Measurements from ENCODE around the gene IQCM. TPM values are rescaled to one million over a fixed set of nuclear protein-coding genes. Genes with fewer than 3 reads are reported as not detected.

The IQCM gene
- total RNA-seq, 1 experiment from 2014 or later, result not detected

DNA sequence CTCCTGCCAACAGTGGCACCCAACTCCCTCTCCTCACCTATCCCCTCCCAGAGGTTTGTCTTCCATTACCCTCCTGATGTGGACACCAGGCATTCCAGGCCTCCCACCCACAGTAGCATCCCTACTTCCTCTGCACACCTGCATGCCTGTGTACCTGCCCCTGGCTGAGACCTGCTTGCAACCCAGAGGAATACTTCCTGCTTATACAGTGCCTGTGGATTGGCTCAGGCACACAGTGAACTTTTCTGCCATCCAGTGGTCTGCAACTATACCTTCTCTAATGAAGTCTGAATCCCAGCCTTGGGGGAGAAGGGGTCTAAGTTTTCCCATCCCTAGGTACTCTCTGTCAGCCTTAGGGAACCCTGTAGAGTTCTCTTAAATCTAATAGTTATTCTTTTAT, 169.9 kb downstream of the IQCM start:
- H3K4me3 ChIP-seq (ENCODE audit: low read depth, low read length), result no peak overlapping the region
- BruUV-seq (replicated peaks), result no TSS peak

DNA sequence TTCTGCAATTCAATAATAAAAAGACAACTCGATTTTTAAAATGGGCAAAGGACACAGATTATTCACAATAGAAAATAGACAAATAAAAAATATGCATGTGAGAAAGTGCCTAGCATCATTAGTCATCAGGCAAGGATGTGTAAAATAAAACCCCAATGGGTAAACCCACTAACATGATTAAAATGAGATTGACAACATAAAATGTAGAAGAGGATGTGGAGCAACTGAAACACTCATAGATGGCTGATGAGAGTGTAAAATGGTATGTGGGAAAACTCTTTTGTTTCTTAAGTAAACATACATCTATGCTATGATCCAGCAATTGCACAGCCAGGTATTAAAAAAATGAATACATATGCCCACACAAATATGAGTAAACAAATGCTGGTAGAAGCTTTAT, 177.6 kb downstream of the IQCM start:
- POLR2A ChIA-PET, result no interaction called here
- Mint-ChIP-seq H3K27ac (ENCODE audit: unreplicated experiment) (no peak overlapping the region), H3K27me3 (ENCODE audit: insufficient read depth, unreplicated experiment) (peaks cover 6% of the 10 kb centered on the region), H3K4me3 (ENCODE audit: unreplicated experiment) (no peak overlapping the region), H3K36me3 (ENCODE audit: insufficient read depth, unreplicated experiment) (no peaks in the 10 kb centered on the region), H3K9me3 (ENCODE audit: unreplicated experiment) (no peaks in the 10 kb centered on the region), H3K4me1 (ENCODE audit: low read depth, unreplicated experiment) (no peaks in the 10 kb centered on the region)
- TF ChIP-seq, protein P1, sequence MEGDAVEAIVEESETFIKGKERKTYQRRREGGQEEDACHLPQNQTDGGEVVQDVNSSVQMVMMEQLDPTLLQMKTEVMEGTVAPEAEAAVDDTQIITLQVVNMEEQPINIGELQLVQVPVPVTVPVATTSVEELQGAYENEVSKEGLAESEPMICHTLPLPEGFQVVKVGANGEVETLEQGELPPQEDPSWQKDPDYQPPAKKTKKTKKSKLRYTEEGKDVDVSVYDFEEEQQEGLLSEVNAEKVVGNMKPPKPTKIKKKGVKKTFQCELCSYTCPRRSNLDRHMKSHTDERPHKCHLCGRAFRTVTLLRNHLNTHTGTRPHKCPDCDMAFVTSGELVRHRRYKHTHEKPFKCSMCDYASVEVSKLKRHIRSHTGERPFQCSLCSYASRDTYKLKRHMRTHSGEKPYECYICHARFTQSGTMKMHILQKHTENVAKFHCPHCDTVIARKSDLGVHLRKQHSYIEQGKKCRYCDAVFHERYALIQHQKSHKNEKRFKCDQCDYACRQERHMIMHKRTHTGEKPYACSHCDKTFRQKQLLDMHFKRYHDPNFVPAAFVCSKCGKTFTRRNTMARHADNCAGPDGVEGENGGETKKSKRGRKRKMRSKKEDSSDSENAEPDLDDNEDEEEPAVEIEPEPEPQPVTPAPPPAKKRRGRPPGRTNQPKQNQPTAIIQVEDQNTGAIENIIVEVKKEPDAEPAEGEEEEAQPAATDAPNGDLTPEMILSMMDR (IDR thresholded peaks at IDR 0.05; ENCODE audit: insufficient read depth in 1 of 2, low read depth in 1 of 2, low read length in 1 of 2, severe bottlenecking in 1 of 2, unreplicated experiment in 1 of 2), result no peak
- Histone ChIP-seq H3K4me3 (ENCODE audit: low read depth, low read length) (no peak overlapping the region), H3K4me1 (no peaks in the 10 kb centered on the region), H3K36me3 (ENCODE audit: control insufficient read depth, insufficient read depth, low read length) (no peaks in the 10 kb centered on the region), H3K27me3 (replicated peaks; ENCODE audit: control insufficient read depth, insufficient read depth, low read length) (no peaks in the 10 kb centered on the region), H3K9me3 (no peaks in the 10 kb centered on the region)
- intact Hi-C loops (cut with micrococcal nuclease; ENCODE audit: unreplicated experiment), result no loop called here
- no TSS peak for BruUV-seq (replicated peaks)
- CTCF ChIA-PET, result no interaction called here
- DNase-seq, result no peak

More for the DNA sequence above, 169.9 kb downstream of the IQCM start:
- no peaks in the 10 kb centered on the region for H3K27me3 ChIP-seq (replicated peaks; ENCODE audit: control insufficient read depth, insufficient read depth, low read length)
- no peaks in the 10 kb centered on the region for H3K4me1 Mint-ChIP-seq (ENCODE audit: low read depth, unreplicated experiment)
- no peaks in the 10 kb centered on the region for H3K9me3 ChIP-seq
- no peaks in the 10 kb centered on the region for H3K9me3 Mint-ChIP-seq (ENCODE audit: unreplicated experiment)
- intact Hi-C loops (cut with micrococcal nuclease; ENCODE audit: unreplicated experiment), result loop anchor here (1.0 to 10.0 kb wide), 2 partner anchors 249 to 274 kb away; no protein-coding TSS in a partner anchor
- H3K36me3 ChIP-seq (ENCODE audit: control insufficient read depth, insufficient read depth, low read length), result no peaks in the 10 kb centered on the region
- DNase-seq, result peak in 1 of 2 experiments; percentile 7
- H3K4me1 ChIP-seq, result no peaks in the 10 kb centered on the region
- H3K27me3 Mint-ChIP-seq (ENCODE audit: insufficient read depth, unreplicated experiment), result peaks cover 3% of the 10 kb centered on the region
- TF ChIP-seq, protein P1 (IDR thresholded peaks at IDR 0.05; ENCODE audit: insufficient read depth in 1 of 2, low read depth in 1 of 2, low read length in 1 of 2, severe bottlenecking in 1 of 2, unreplicated experiment in 1 of 2), result peak in 1 of 2 experiments; percentile 23
- POLR2A ChIA-PET, result no interaction called here
- H3K4me3 Mint-ChIP-seq (ENCODE audit: unreplicated experiment), result no peak overlapping the region
- CTCF ChIA-PET, result no interaction called here
- no peaks in the 10 kb centered on the region for H3K36me3 Mint-ChIP-seq (ENCODE audit: insufficient read depth, unreplicated experiment)
- H3K27ac Mint-ChIP-seq (ENCODE audit: unreplicated experiment), result no peak overlapping the region

DNA sequence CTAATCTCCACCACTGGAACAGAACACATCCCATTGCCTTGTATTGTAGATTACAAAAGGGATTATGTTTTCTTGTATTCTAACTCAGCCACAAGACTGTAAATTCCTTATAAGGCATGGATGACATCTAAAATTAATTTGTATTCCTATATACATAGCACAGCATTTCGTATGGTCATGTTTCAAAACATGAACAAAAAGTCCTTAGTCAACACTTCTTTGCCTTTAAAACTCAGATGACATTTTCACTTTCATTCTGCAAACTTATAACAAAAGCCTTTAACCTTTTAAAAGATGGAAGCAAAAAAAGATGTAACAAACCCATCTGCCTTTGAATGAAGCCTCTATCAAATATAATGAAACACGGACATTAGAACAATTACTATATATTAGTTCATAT, 181.3 kb downstream of the IQCM start:
- POLR2A ChIA-PET, result no interaction called here
- no peak overlapping the region for H3K27ac Mint-ChIP-seq (ENCODE audit: unreplicated experiment)
- no peak overlapping the region for H3K4me3 Mint-ChIP-seq (ENCODE audit: unreplicated experiment)
- H3K9me3 ChIP-seq, result no peaks in the 10 kb centered on the region
- no peaks in the 10 kb centered on the region for H3K9me3 Mint-ChIP-seq (ENCODE audit: unreplicated experiment)
- no peak for DNase-seq
- no peaks in the 10 kb centered on the region for H3K36me3 Mint-ChIP-seq (ENCODE audit: insufficient read depth, unreplicated experiment)
- no peaks in the 10 kb centered on the region for H3K27me3 ChIP-seq (replicated peaks; ENCODE audit: control insufficient read depth, insufficient read depth, low read length)
- CTCF ChIA-PET, result no interaction called here
- intact Hi-C loops (cut with micrococcal nuclease; ENCODE audit: unreplicated experiment), result no loop called here
- no peaks in the 10 kb centered on the region for H3K4me1 Mint-ChIP-seq (ENCODE audit: low read depth, unreplicated experiment)
- peaks cover 2% of the 10 kb centered on the region for H3K27me3 Mint-ChIP-seq (ENCODE audit: insufficient read depth, unreplicated experiment)
- TF ChIP-seq, protein P1 (IDR thresholded peaks at IDR 0.05; ENCODE audit: insufficient read depth in 1 of 2, low read depth in 1 of 2, low read length in 1 of 2, severe bottlenecking in 1 of 2, unreplicated experiment in 1 of 2), result no peak
- H3K4me1 ChIP-seq, result no peaks in the 10 kb centered on the region
- H3K36me3 ChIP-seq (ENCODE audit: control insufficient read depth, insufficient read depth, low read length), result no peaks in the 10 kb centered on the region
- no TSS peak for BruUV-seq (replicated peaks)
- no peak overlapping the region for H3K4me3 ChIP-seq (ENCODE audit: low read depth, low read length)

All from Caco-2 (cell line).